HepG2 (cell line): ENCODE data around the gene SLAIN2. TPM values are rescaled to one million over a fixed set of nuclear protein-coding genes. Genes with fewer than 3 reads are reported as not detected.

ENCODE experiments used
- ATAC-seq: fragments of 200-7000 bp; cut with Tn5 transposase; 3 replicates; pipeline ENCODE4 v1.9.1; 2020; ENCODE audit warnings: mild to moderate bottlenecking, moderate library complexity
- BruUV-seq: library from RNA; stranded (reverse); fragments of 400-500 nt; replicated peaks from 2 replicates; lab custom pipeline; 2021; lab: Mats Ljungman, UMichigan
- CTCF ChIA-PET: fragments of 300-600 bp; formaldehyde crosslinking; extraction: SDS; loops from one replicate; lab custom pipeline; 2021; ENCODE audit warnings: low total read pairs, inconsistent platforms, low intra/inter-chr PET ratio; lab: Yijun Ruan, JAX
- POLR2A ChIA-PET: fragments of 350-600 bp; sonication (Branson Sonifier 250); formaldehyde crosslinking; loops from one replicate; lab custom pipeline; 2020; ENCODE audit warnings: antibody characterized with exemption, inconsistent platforms; lab: Yijun Ruan, JAX
- DNase-seq: peaks from one replicate; pipeline ENCODE4 v3.0.0-alpha.2; 2015; ENCODE audit warnings: low spot score
- FAIRE-seq: peaks from 3 replicates; lab custom pipeline; 2011; peaks lifted over from hg19 to GRCh38; lab: Jason Lieb, UNC
- H2AFZ ChIP-seq: one replicate; pipeline ENCODE4 v1.6.1; 2011; ENCODE audit warnings: low read length, inconsistent platforms
- H3K27ac ChIP-seq: fragments of 300-600 bp; 3 replicates; pipeline ENCODE4 v1.8.0; 2011; ENCODE audit warnings: mixed run types, mild to moderate bottlenecking, mixed read lengths, low read length, inconsistent platforms; ENCODE audit not compliant: insufficient read depth; ENCODE audit errors: extremely low read length
- H3K27me3 ChIP-seq, 2 experiments: fragments of 200-600 bp in 1 of 2; 2 replicates in 1 of 2; 3 replicates in 1 of 2; pipeline versions ENCODE4 v1.6.0 to v1.8.0; 2011; ENCODE audit warnings: low read length in 2 of 2, mild to moderate bottlenecking in 2 of 2, moderate library complexity in 2 of 2, inconsistent platforms in 1 of 2; ENCODE audit not compliant: insufficient read depth in 2 of 2, control insufficient read depth in 1 of 2
- H3K36me3 ChIP-seq, 2 experiments: fragments of 200-600 bp in 1 of 2; replicated peaks in 1 of 2; 2 replicates in 1 of 2; 3 replicates in 1 of 2; pipeline versions ENCODE4 v1.5.1 to v1.8.0; 2011; ENCODE audit warnings: low read length in 2 of 2, inconsistent platforms in 1 of 2; ENCODE audit not compliant: insufficient read depth in 2 of 2, control insufficient read depth in 1 of 2
- H3K4me1 ChIP-seq: 2 replicates; pipeline ENCODE4 v1.5.1; 2012; ENCODE audit warnings: low read length, inconsistent platforms; ENCODE audit not compliant: insufficient read depth
- H3K4me2 ChIP-seq: 2 replicates; pipeline ENCODE4 v1.6.0; 2011; ENCODE audit warnings: low read depth, low read length, inconsistent platforms
- H3K4me3 ChIP-seq, 3 experiments: fragments of 200-600 bp in 1 of 3; sonication (generic), shearing (Covaris generic) in 1 of 3; replicated peaks in 1 of 3; 2 replicates each; pipeline ENCODE4 v1.5.1; 2011 to 2016; ENCODE audit warnings: low read length in 3 of 3, inconsistent platforms in 2 of 3, low read depth in 2 of 3, mild to moderate bottlenecking in 2 of 3, control low read depth in 1 of 3, mixed read lengths in 1 of 3; ENCODE audit not compliant: insufficient read depth in 1 of 3
- H3K79me2 ChIP-seq: one replicate; pipeline ENCODE4 v1.6.1; 2011; ENCODE audit warnings: low read length, inconsistent platforms; ENCODE audit not compliant: insufficient read depth
- H3K9ac ChIP-seq: 2 replicates; pipeline ENCODE4 v1.6.0; 2011; ENCODE audit warnings: mild to moderate bottlenecking, low read depth, low read length, inconsistent platforms; ENCODE audit not compliant: insufficient read depth
- H3K9me3 ChIP-seq: 2 replicates; pipeline ENCODE4 v1.5.1; 2012; ENCODE audit warnings: mild to moderate bottlenecking, low read length
- H4K20me1 ChIP-seq: 2 replicates; pipeline ENCODE4 v1.6.0; 2011; ENCODE audit warnings: inconsistent platforms, mild to moderate bottlenecking, low read length, moderate library complexity; ENCODE audit not compliant: insufficient read depth
- CREM ChIP-seq, 2 experiments: sonication (generic) in 1 of 2; formaldehyde crosslinking in 1 of 2; IDR thresholded peaks; 2 replicates each; pipeline versions ENCODE4 v1.4.0 to v1.6.1; 2016 to 2020; ENCODE audit warnings: antibody characterized with exemption in 1 of 2, mild to moderate bottlenecking in 1 of 2, missing genetic modification reagents in 1 of 2
- KLF6 ChIP-seq: IDR thresholded peaks from 2 replicates; pipeline ENCODE4 v1.8.0; 2016; ENCODE audit warnings: missing biosample characterization, missing genetic modification reagents
- LRRFIP1 ChIP-seq: sonication (generic); formaldehyde crosslinking; conservative IDR thresholded peaks from 2 replicates; pipeline ENCODE4 v1.4.0; 2020; ENCODE audit warnings: missing genetic modification reagents
- MXD1 ChIP-seq: sonication (generic); formaldehyde crosslinking; IDR thresholded peaks from 2 replicates; pipeline ENCODE4 v1.4.0; 2020; ENCODE audit warnings: mild to moderate bottlenecking, missing genetic modification reagents
- PRPF4 ChIP-seq: fragments of 200-400 bp; formaldehyde crosslinking; IDR thresholded peaks from 2 replicates; pipeline ENCODE4 v1.6.1; 2016; ENCODE audit warnings: low read length, low read depth; ENCODE audit not compliant: poor library complexity, severe bottlenecking
- SALL2 ChIP-seq: sonication (generic); formaldehyde crosslinking; IDR thresholded peaks from 2 replicates; pipeline ENCODE4 v1.8.1; 2023; ENCODE audit warnings: mild to moderate bottlenecking, missing genetic modification reagents, inconsistent platforms
- SRSF9 ChIP-seq: fragments of 200-400 bp; formaldehyde crosslinking; IDR thresholded peaks from 2 replicates; pipeline ENCODE4 v1.6.1; 2018; ENCODE audit warnings: borderline replicate concordance, mild to moderate bottlenecking, low read depth, low read length; ENCODE audit not compliant: insufficient read depth, poor library complexity, severe bottlenecking
- ZNF3 ChIP-seq: IDR thresholded peaks from 2 replicates; pipeline ENCODE4 v1.7.0; 2017; ENCODE audit warnings: inconsistent platforms
- ZNF430 ChIP-seq: sonication (generic); formaldehyde crosslinking; IDR thresholded peaks from 2 replicates; pipeline ENCODE4 v1.9.0; 2021; ENCODE audit warnings: mild to moderate bottlenecking, missing genetic modification reagents
- ZNF660 ChIP-seq: sonication (generic); formaldehyde crosslinking; IDR thresholded peaks from 2 replicates; pipeline ENCODE4 v1.5.1; 2020; ENCODE audit warnings: mild to moderate bottlenecking, low read depth, missing genetic modification reagents, borderline replicate concordance
- ZNF691 ChIP-seq: sonication (generic); formaldehyde crosslinking; IDR thresholded peaks from 2 replicates; pipeline ENCODE4 v1.4.0; 2020; ENCODE audit warnings: missing genetic modification reagents, low read depth, mild to moderate bottlenecking, borderline replicate concordance
- ZNF740 ChIP-seq: sonication (generic); formaldehyde crosslinking; IDR thresholded peaks from 2 replicates; pipeline ENCODE4 v1.4.0; 2020; ENCODE audit warnings: missing genetic modification reagents
- WGBS: methylation state at CpG from one replicate; pipeline ENCODE4 v1.1.6; 2017; ENCODE audit warnings: low lambda C conversion rate; 5-methylcytosine and 5-hydroxymethylcytosine counted together
- in situ Hi-C: cut with HindIII; loops from 2 replicates; pipeline ENCODE4 v1.10.0; 2017; ENCODE audit warnings: low pct_unique_long_range_greater_than_20kb; ENCODE audit not compliant: extremely low pct_ligation_motif_present
- intact Hi-C: fragments of 100-400 bp; cut with micrococcal nuclease; formaldehyde crosslinking; loops from one replicate; pipeline ENCODE4 v1.10.0; 2022; ENCODE audit not compliant: unreplicated experiment
- polyA plus RNA-seq, 8 experiments: library from polyadenylated mRNA; depleted of rRNA in 3 of 8; stranded (reverse) in 7 of 8; unstranded in 1 of 8; fragments of >200 nt; fragmentation: Illumina TruSeq in 4 of 8; extraction: Trizol in 4 of 8; gene quantifications; 2 replicates each; pipeline versions ENCODE4 v1.2.1 to v1.2.3, GENCODE V29; 2011 to 2016; ENCODE audit warnings: low read depth in 4 of 8, missing spikeins in 1 of 8, mixed read lengths in 1 of 8; ENCODE audit not compliant: insufficient read depth in 1 of 8
- total RNA-seq, 5 experiments: library from RNA; depleted of rRNA; stranded (reverse); fragments of >200 nt; fragmentation: Illumina TruSeq; extraction: Trizol; gene quantifications; 2 replicates each; pipeline ENCODE4 v1.2.3, GENCODE V29; 2016; ENCODE audit warnings: low read depth in 1 of 5
- TF ChIP-seq, protein P1 (sequence below): sonication (generic); formaldehyde crosslinking; IDR thresholded peaks from 2 replicates; pipeline ENCODE4 v1.5.1; 2020; ENCODE audit warnings: missing genetic modification reagents, mild to moderate bottlenecking, borderline replicate concordance

The SLAIN2 gene
- total and polyA plus RNA-seq, 2 of the 13 experiments (the other 11 are each of a cell fraction or from before 2014, with no cell fraction given): 20.7 to 22.5 TPM

DNA sequence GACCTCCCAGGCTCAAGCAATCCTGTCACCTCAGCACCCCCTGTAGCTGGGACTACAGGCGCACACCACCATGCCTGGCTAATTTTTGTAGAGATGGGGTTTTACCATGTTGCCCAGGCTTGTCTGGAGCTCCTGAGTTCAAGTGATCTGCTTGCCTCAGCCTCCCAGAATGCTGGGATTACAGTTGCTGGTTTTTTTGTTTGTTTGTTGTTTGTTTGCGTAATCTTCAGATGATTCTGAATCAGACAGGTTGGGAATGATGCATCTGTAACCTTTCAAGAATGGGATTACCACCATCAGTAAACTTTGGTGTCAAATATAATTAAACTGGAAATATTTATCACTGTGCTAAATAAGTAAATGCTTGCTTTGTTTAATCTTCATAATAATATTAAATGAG, 79.8 kb downstream of the SLAIN2 start:
- POLR2A ChIA-PET: no interaction called here
- in situ Hi-C loops: no loop called here
- Histone ChIP-seq H3K27me3 (no peaks in the 10 kb centered on the region), H3K4me3 (no peak overlapping the region), H3K9me3 (no peaks in the 10 kb centered on the region), H3K79me2 (no peaks in the 10 kb centered on the region), H3K4me2 (no peak overlapping the region), H3K9ac (no peak overlapping the region), H3K4me1 (no peaks in the 10 kb centered on the region)
- BruUV-seq: no TSS peak
- no peak for FAIRE-seq
- WGBS: 100% methylated on average over 2 of the region's 2 CpGs
- no peak for TF ChIP-seq KLF6 (CRISPR knock-in tag)
- TF ChIP-seq ZNF660: no peak
- TF ChIP-seq PRPF4: no peak
- TF ChIP-seq MXD1 (CRISPR knock-in tag): no peak
- TF ChIP-seq, all 625 proteins: peak for 0
- DNase-seq (no peak), ATAC-seq (no peak)
- no peak overlapping the region for H3K27ac ChIP-seq
- no peaks in the 10 kb centered on the region for H4K20me1 ChIP-seq
- CTCF ChIA-PET: no interaction called here
- intact Hi-C loops: loop anchor here (10.0 kb wide), 1 partner anchor 106 kb away; no protein-coding TSS in a partner anchor
- H2AFZ ChIP-seq: no peak overlapping the region
- H3K36me3 ChIP-seq: peaks cover 1 to 30% of the 10 kb centered on the region in 2 experiments; a peak in 4 of 5 replicates

GRCh38 chr4:48428926-48429325, 87.6 kb downstream of the SLAIN2 start:
- no peak for FAIRE-seq
- H3K4me1 ChIP-seq: no peaks in the 10 kb centered on the region
- no peaks in the 10 kb centered on the region for H3K27me3 ChIP-seq
- in situ Hi-C loops: no loop called here
- no peaks in the 10 kb centered on the region for H3K79me2 ChIP-seq
- no peak overlapping the region for H3K27ac ChIP-seq
- BruUV-seq: no TSS peak
- H4K20me1 ChIP-seq: no peaks in the 10 kb centered on the region
- H3K4me2 ChIP-seq: no peak overlapping the region
- H3K9ac ChIP-seq: no peak overlapping the region
- H3K4me3 ChIP-seq: no peak overlapping the region
- no peaks in the 10 kb centered on the region for H3K36me3 ChIP-seq
- H2AFZ ChIP-seq: no peak overlapping the region
- intact Hi-C loops: loop anchor here (10.0 kb wide), 1 partner anchor 114 kb away; no protein-coding TSS in a partner anchor
- H3K9me3 ChIP-seq: no peaks in the 10 kb centered on the region
- no peak for DNase-seq
- CTCF ChIA-PET: no interaction called here
- no peak for ATAC-seq
- 96% methylated on average over 2 of the region's 2 CpGs for WGBS
- POLR2A ChIA-PET: no interaction called here
- TF ChIP-seq CREM (IDR thresholded peaks at IDR 0.05) (no peak), CREM (CRISPR knock-in tag; IDR thresholded peaks at IDR 0.05) (no peak), LRRFIP1 (no peak), ZNF740 (CRISPR knock-in tag) (no peak), ZNF3 (no peak), SRSF9 (no peak), ZNF691 (CRISPR knock-in tag) (no peak), SALL2 (no peak), ZNF430 (CRISPR knock-in tag) (no peak)
- TF ChIP-seq, protein P1, sequence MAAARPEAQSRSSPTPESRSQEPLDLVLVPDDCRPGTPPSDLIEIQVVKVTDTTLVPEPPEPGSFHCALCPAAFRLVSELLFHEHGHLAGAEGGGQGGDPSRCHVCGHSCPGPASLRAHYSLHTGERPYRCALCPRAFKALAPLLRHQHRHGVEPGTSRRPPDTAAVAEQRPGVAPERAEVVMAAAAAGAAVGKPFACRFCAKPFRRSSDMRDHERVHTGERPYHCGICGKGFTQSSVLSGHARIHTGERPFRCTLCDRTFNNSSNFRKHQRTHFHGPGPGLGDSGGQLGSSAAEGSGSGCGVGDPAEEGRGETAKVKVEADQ (CRISPR knock-in tag): no peak
